Chondrocyte (in vitro differentiated cells): Measurements from ENCODE around the gene OOSP1. TPM values are rescaled to one million over a fixed set of nuclear protein-coding genes. Genes with fewer than 3 reads are reported as not detected.

ENCODE experiments used
- DNase-seq: peaks from one replicate; pipeline ENCODE4 v3.0.0; 2021; ENCODE audit warnings: mixed read lengths, low spot score
- H3K27ac Mint-ChIP-seq: one replicate; pipeline ENCODE4 v1.8.0; 2021; ENCODE audit warnings: mild to moderate bottlenecking, moderate library complexity, mixed read lengths; ENCODE audit not compliant: unreplicated experiment
- H3K27me3 Mint-ChIP-seq: 2 replicates; pipeline ENCODE4 v1.8.0; 2021; ENCODE audit warnings: low read depth, mixed read lengths
- H3K36me3 Mint-ChIP-seq: 2 replicates; pipeline ENCODE4 v1.8.0; 2021; ENCODE audit warnings: low read depth, mixed read lengths
- H3K4me1 Mint-ChIP-seq: 2 replicates; pipeline ENCODE4 v1.8.0; 2021; ENCODE audit warnings: low read depth, mild to moderate bottlenecking, mixed read lengths
- H3K4me3 Mint-ChIP-seq: one replicate; pipeline ENCODE4 v1.8.0; 2021; ENCODE audit warnings: mild to moderate bottlenecking, moderate library complexity, mixed read lengths; ENCODE audit not compliant: unreplicated experiment
- H3K9me3 Mint-ChIP-seq: 2 replicates; pipeline ENCODE4 v1.8.0; 2021; ENCODE audit warnings: low read depth, mixed read lengths
- CTCF ChIP-seq: fragments of 200-600 bp; sonication (generic); IDR thresholded peaks from 2 replicates; pipeline ENCODE4 v1.5.0; 2021; ENCODE audit warnings: antibody characterized with exemption, mild to moderate bottlenecking, moderate library complexity
- total RNA-seq: library from RNA; stranded (reverse); gene quantifications from 3 replicates; pipeline ENCODE4 v1.2.1, GENCODE V29; 2021

OOSP1 gene
- total RNA-seq, 1 donor from 2014 or later = not detected

DNA sequence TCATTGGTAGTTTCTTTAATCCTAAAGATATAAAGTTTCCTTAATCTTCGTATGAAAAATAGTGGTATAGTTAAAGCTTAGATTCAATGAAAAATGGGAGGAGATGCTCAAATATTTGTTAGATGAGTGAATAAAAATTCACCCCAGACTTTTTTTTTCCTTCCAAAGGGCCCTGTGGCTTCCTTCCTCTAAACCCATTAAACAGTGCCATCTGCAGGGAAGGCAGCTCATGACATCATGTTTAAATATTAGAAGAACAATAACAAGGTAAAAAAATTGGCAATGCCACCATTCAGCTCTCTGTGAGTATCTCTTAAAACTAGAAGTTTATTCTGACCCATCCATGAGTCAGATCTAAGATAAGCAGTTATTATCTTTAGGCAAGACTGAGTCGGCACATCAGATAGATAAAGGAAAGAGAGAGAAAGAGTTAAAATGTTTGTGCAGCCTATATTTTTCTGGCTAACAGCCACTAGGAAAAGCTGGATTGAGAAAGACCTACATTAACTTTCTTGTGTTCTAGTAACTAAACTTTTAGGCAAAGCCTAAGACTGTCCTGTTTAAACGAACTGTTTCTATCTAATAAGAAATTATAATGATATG is 19.1 kb upstream of the OOSP1 start:
- peaks cover 27% of the 10 kb centered on the region for H3K9me3 Mint-ChIP-seq
- no peak overlapping the region for H3K4me3 Mint-ChIP-seq
- DNase-seq = no peak
- H3K4me1 Mint-ChIP-seq = no peaks in the 10 kb centered on the region
- H3K36me3 Mint-ChIP-seq = peaks cover 5% of the 10 kb centered on the region
- H3K27me3 Mint-ChIP-seq = peaks cover 2% of the 10 kb centered on the region
- H3K27ac Mint-ChIP-seq = no peak overlapping the region
- TF ChIP-seq CTCF = peak; percentile 73

DNA sequence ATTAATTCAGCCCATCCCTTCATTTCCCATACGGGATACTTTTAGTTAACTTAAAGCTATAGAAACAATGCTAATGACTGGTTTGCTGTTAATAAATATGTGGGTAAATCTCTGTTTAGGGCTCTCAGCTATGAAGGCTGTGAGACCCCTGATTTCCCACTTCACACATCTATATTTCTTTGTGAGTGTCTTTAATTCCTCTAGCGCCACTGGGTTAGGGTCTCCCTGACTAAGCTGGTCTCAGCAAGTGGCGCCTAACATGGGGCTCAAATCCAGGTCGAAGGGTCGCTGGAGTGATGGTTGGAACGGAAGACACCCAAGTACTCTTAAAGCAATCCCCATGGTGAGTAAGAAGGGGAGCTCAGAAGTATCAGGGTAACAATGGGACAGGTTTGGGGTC is 14.4 kb upstream of the OOSP1 start:
- Mint-ChIP-seq H3K27ac (no peak overlapping the region), H3K4me3 (no peak overlapping the region), H3K36me3 (peaks cover 5% of the 10 kb centered on the region), H3K27me3 (peaks cover 2% of the 10 kb centered on the region), H3K9me3 (peaks cover 57% of the 10 kb centered on the region), H3K4me1 (no peaks in the 10 kb centered on the region)
- no peak for DNase-seq
- no peak for TF ChIP-seq CTCF

GRCh38 chr11:59931688-59932087 is 6.5 kb upstream of the OOSP1 start:
- Mint-ChIP-seq H3K4me3 (no peak overlapping the region), H3K27ac (no peak overlapping the region), H3K27me3 (no peaks in the 10 kb centered on the region), H3K9me3 (peaks cover 16% of the 10 kb centered on the region), H3K4me1 (no peaks in the 10 kb centered on the region), H3K36me3 (no peaks in the 10 kb centered on the region)
- no peak for TF ChIP-seq CTCF
- no peak for DNase-seq

GRCh38 chr11:59938718-59939117 is 486 bp downstream of the OOSP1 start:
- TF ChIP-seq CTCF = no peak
- no peak overlapping the region for H3K27ac Mint-ChIP-seq
- no peaks in the 10 kb centered on the region for H3K36me3 Mint-ChIP-seq
- H3K4me3 Mint-ChIP-seq = no peak overlapping the region
- no peaks in the 10 kb centered on the region for H3K4me1 Mint-ChIP-seq
- DNase-seq = no peak
- peaks cover 8% of the 10 kb centered on the region for H3K27me3 Mint-ChIP-seq
- no peaks in the 10 kb centered on the region for H3K9me3 Mint-ChIP-seq

DNA sequence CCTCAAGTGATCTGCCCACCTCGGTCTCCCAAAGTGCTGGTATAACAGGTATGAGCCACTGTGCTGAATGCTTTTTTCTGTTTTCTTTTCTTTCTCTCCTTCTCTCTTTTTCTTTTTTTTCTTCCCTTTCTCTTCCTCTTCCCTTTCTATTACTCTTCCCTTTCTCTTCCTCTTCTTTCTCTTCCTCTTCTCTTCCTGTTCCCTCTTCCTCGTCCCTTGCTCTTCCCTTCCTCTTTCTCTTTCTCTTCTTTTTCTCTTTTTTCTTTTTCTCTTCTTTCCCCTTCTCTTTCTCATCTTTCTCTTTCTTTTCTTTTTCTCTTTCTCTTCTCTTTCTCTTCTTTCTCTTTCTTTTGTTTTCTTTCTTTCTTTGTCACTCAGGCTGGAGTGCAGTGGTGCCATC is 1.2 kb downstream of the OOSP1 start:
- no peak for TF ChIP-seq CTCF
- Mint-ChIP-seq H3K9me3 (no peaks in the 10 kb centered on the region), H3K36me3 (no peaks in the 10 kb centered on the region), H3K4me1 (no peaks in the 10 kb centered on the region), H3K4me3 (no peak overlapping the region), H3K27me3 (peaks cover 8% of the 10 kb centered on the region), H3K27ac (no peak overlapping the region)
- no peak for DNase-seq
